H9 (cell line): ENCODE measurements around the gene ITCH. TPM values are rescaled to one million over a fixed set of nuclear protein-coding genes. Genes with fewer than 3 reads are reported as not detected.

Experiments used
- DNase-seq: peaks from one replicate; pipeline ENCODE4 v3.0.0-alpha.2; 2017
- H2AFZ ChIP-seq: one replicate; pipeline ENCODE4 v1.6.1; 2013; ENCODE audit warnings: mild to moderate bottlenecking, low read length, control low read depth, moderate library complexity
- H2AK5ac ChIP-seq: 2 replicates; pipeline ENCODE4 v1.6.1; 2013; ENCODE audit warnings: low read length, control low read depth, mixed read lengths; ENCODE audit not compliant: insufficient read length
- H2BK120ac ChIP-seq: one replicate; pipeline ENCODE4 v1.6.1; 2013; ENCODE audit warnings: low read depth, mild to moderate bottlenecking, low read length, control low read depth, inconsistent platforms; ENCODE audit not compliant: poor library complexity, severe bottlenecking
- H2BK12ac ChIP-seq: 2 replicates; pipeline ENCODE4 v1.6.1; 2013; ENCODE audit warnings: low read length, control low read depth, mixed read lengths, low read depth; ENCODE audit not compliant: insufficient read length
- H2BK15ac ChIP-seq: 2 replicates; pipeline ENCODE4 v1.6.1; 2013; ENCODE audit warnings: low read depth, low read length, control low read depth
- H2BK20ac ChIP-seq: one replicate; pipeline ENCODE4 v1.6.1; 2013; ENCODE audit warnings: low read depth, mild to moderate bottlenecking, low read length, control low read depth, inconsistent platforms; ENCODE audit not compliant: poor library complexity, severe bottlenecking
- H2BK5ac ChIP-seq: 2 replicates; pipeline ENCODE4 v1.6.1; 2013; ENCODE audit warnings: low read length, control low read depth, mixed read lengths; ENCODE audit not compliant: insufficient read length
- H3K14ac ChIP-seq: 2 replicates; pipeline ENCODE4 v1.6.1; 2013; ENCODE audit warnings: low read length, control low read depth; ENCODE audit not compliant: insufficient read depth
- H3K18ac ChIP-seq: 2 replicates; pipeline ENCODE4 v1.6.1; 2013; ENCODE audit warnings: low read depth, mild to moderate bottlenecking, mixed read lengths, low read length, control low read depth; ENCODE audit not compliant: insufficient read length
- H3K23ac ChIP-seq: 2 replicates; pipeline ENCODE4 v1.6.1; 2013; ENCODE audit warnings: low read length, control low read depth, mixed read lengths, low read depth; ENCODE audit not compliant: insufficient read length
- H3K23me2 ChIP-seq: 2 replicates; pipeline ENCODE4 v1.6.1; 2013; ENCODE audit warnings: low read depth, mild to moderate bottlenecking, mixed read lengths, low read length, control low read depth; ENCODE audit not compliant: insufficient read length, poor library complexity, severe bottlenecking
- H3K27ac ChIP-seq: 2 replicates; pipeline ENCODE4 v1.5.1; 2013; ENCODE audit warnings: low read length, control low read depth, mixed read lengths, low read depth; ENCODE audit not compliant: insufficient read length
- H3K27me3 ChIP-seq: 2 replicates; pipeline ENCODE4 v1.6.1; 2013; ENCODE audit warnings: low read length, control low read depth, inconsistent platforms; ENCODE audit not compliant: insufficient read depth
- H3K4ac ChIP-seq: 2 replicates; pipeline ENCODE4 v1.6.1; 2013; ENCODE audit warnings: low read depth, mild to moderate bottlenecking, control low read depth, inconsistent platforms, low read length, moderate library complexity
- H3K4me1 ChIP-seq: 2 replicates; pipeline ENCODE4 v1.6.1; 2013; ENCODE audit warnings: low read length, control low read depth, inconsistent platforms; ENCODE audit not compliant: insufficient read depth
- H3K4me2 ChIP-seq: 2 replicates; pipeline ENCODE4 v1.6.1; 2013; ENCODE audit warnings: low read length, control low read depth, mixed read lengths; ENCODE audit not compliant: insufficient read length, insufficient read depth
- H3K56ac ChIP-seq: 2 replicates; pipeline ENCODE4 v1.6.1; 2013; ENCODE audit warnings: low read depth, mild to moderate bottlenecking, mixed read lengths, low read length, control low read depth; ENCODE audit not compliant: insufficient read length
- H3K79me1 ChIP-seq: 2 replicates; pipeline ENCODE4 v1.6.1; 2013; ENCODE audit warnings: low read depth, mild to moderate bottlenecking, moderate library complexity, low read length, control low read depth, inconsistent platforms; ENCODE audit not compliant: insufficient read depth, poor library complexity, severe bottlenecking
- H3K79me2 ChIP-seq: 2 replicates; pipeline ENCODE4 v1.6.1; 2013; ENCODE audit warnings: low read length, control low read depth, inconsistent platforms; ENCODE audit not compliant: insufficient read depth
- H3K9ac ChIP-seq: 2 replicates; pipeline ENCODE4 v1.6.1; 2013; ENCODE audit warnings: low read length, control low read depth, mixed read lengths; ENCODE audit not compliant: insufficient read length; ENCODE audit errors: extremely low read depth
- H3K9me3 ChIP-seq: one replicate; pipeline ENCODE4 v1.6.1; 2013; ENCODE audit warnings: low read depth, low read length, inconsistent platforms; ENCODE audit not compliant: control insufficient read depth
- H3T11ph ChIP-seq: one replicate; pipeline ENCODE4 v1.6.1; 2013; ENCODE audit warnings: mild to moderate bottlenecking, low read length, control low read depth, inconsistent platforms
- H4K20me1 ChIP-seq: one replicate; pipeline ENCODE4 v1.6.1; 2013; ENCODE audit not compliant: control insufficient read depth, insufficient read length, insufficient read depth
- H4K5ac ChIP-seq: 2 replicates; pipeline ENCODE4 v1.6.1; 2013; ENCODE audit warnings: low read depth, mild to moderate bottlenecking, mixed read lengths, low read length, control low read depth; ENCODE audit not compliant: insufficient read length
- H4K8ac ChIP-seq: replicated peaks from 2 replicates; pipeline ENCODE4 v1.6.1; 2013; ENCODE audit warnings: low read length, control low read depth, mixed read lengths, low read depth; ENCODE audit not compliant: insufficient read length
- H4K91ac ChIP-seq: 2 replicates; pipeline ENCODE4 v1.6.1; 2013; ENCODE audit warnings: low read depth, mild to moderate bottlenecking, moderate library complexity, mixed read lengths, low read length, control low read depth; ENCODE audit not compliant: insufficient read length
- H3K27ac Mint-ChIP-seq, 3 experiments: 2 replicates in 2 of 3; 3 replicates in 1 of 3; pipeline ENCODE4 v1.8.0; 2020 to 2021; ENCODE audit warnings: mixed read lengths in 3 of 3, mild to moderate bottlenecking in 1 of 3, moderate library complexity in 1 of 3
- H3K27me3 Mint-ChIP-seq: 2 replicates; pipeline ENCODE4 v1.8.0; 2021; ENCODE audit warnings: low read depth, mild to moderate bottlenecking, moderate library complexity, mixed read lengths
- H3K36me3 Mint-ChIP-seq, 3 experiments: 2 replicates in 2 of 3; 3 replicates in 1 of 3; pipeline ENCODE4 v1.8.0; 2020 to 2021; ENCODE audit warnings: low read depth in 3 of 3, mixed read lengths in 3 of 3; ENCODE audit not compliant: insufficient read depth in 1 of 3
- H3K4me1 Mint-ChIP-seq, 2 experiments: 2 replicates each; pipeline ENCODE4 v1.8.0; 2020; ENCODE audit warnings: mixed read lengths in 2 of 2
- H3K4me3 Mint-ChIP-seq, 2 experiments: 2 replicates in 1 of 2; 3 replicates in 1 of 2; pipeline ENCODE4 v1.8.0; 2020 to 2021; ENCODE audit warnings: mild to moderate bottlenecking in 2 of 2, mixed read lengths in 2 of 2, moderate library complexity in 1 of 2
- H3K9me3 Mint-ChIP-seq, 2 experiments: 2 replicates in 1 of 2; 3 replicates in 1 of 2; pipeline ENCODE4 v1.8.0; 2020; ENCODE audit warnings: mild to moderate bottlenecking in 2 of 2, mixed read lengths in 2 of 2, moderate library complexity in 1 of 2
- CTCF ChIP-seq: fragments of 200-600 bp; sonication (generic); conservative IDR thresholded peaks from 3 replicates; pipeline ENCODE4 v1.8.0; 2021; ENCODE audit warnings: antibody characterized with exemption, mild to moderate bottlenecking
- WGBS: extraction: QIAGEN DNeasy Blood & Tissue Kit; methylation state at CpG from one replicate; pipeline ENCODE4 v1.1.7; 2013; ENCODE audit warnings: missing lambda C conversion rate, low lambda C conversion rate, mixed read lengths; ENCODE audit not compliant: insufficient read length; ENCODE audit errors: extremely low coverage; 5-methylcytosine and 5-hydroxymethylcytosine counted together
- total RNA-seq: library from RNA; stranded (reverse); gene quantifications from 2 replicates; pipeline ENCODE4 v1.2.1, GENCODE V29; 2021

Gene ITCH
- total RNA-seq, 1 experiment from 2014 or later = 55.9 TPM

GRCh38 chr20:34514897-34515483 lies 151.9 kb downstream of the ITCH start:
- Histone ChIP-seq H2AK5ac (no peak overlapping the region), H3K18ac (no peak overlapping the region)

More at GRCh38 chr20:34514897-34515483, 151.9 kb downstream of the ITCH start:
- no peak overlapping the region for H3T11ph ChIP-seq
- H3K9ac ChIP-seq = peak overlapping the region; percentile 9
- H2BK5ac ChIP-seq = no peak overlapping the region
- Mint-ChIP-seq H3K9me3 (no peaks in the 10 kb centered on the region; a peak in 1 of 5 replicates), H3K4me1 (peaks cover 15 to 20% of the 10 kb centered on the region in 2 experiments), H3K27ac (peak overlapping the region; percentile 98 to 99 (median 98); a peak in 6 of 7 replicates), H3K4me3 (peak overlapping the region; percentile 93 to 97), H3K27me3 (peaks cover 2% of the 10 kb centered on the region; the same call in 1 of the 2 replicates), H3K36me3 (peaks cover 0 to 29% (median 5%) of the 10 kb centered on the region in 3 experiments; a peak in 3 of 7 replicates)
- no peak overlapping the region for H4K5ac ChIP-seq
- no peak overlapping the region for H2BK12ac ChIP-seq
- no peaks in the 10 kb centered on the region for H4K20me1 ChIP-seq
- H3K4ac ChIP-seq = no peak overlapping the region
- no peak for DNase-seq
- H4K8ac ChIP-seq = no peak overlapping the region
- no peaks in the 10 kb centered on the region for H3K4me1 ChIP-seq
- H3K56ac ChIP-seq = no peak overlapping the region
- H3K23ac ChIP-seq = no peak overlapping the region
- no peak for TF ChIP-seq CTCF
- WGBS = no CpG with 5 or more reads among the region's 19 CpGs
- H3K27me3 ChIP-seq = no peaks in the 10 kb centered on the region
- no peak overlapping the region for H2BK20ac ChIP-seq
- no peak overlapping the region for H4K91ac ChIP-seq
- H2BK120ac ChIP-seq = no peak overlapping the region
- H3K4me2 ChIP-seq = peak overlapping the region; percentile 84
- no peak overlapping the region for H2AFZ ChIP-seq
- H3K79me1 ChIP-seq = no peaks in the 10 kb centered on the region
- H3K14ac ChIP-seq = no peak overlapping the region
- no peak overlapping the region for H2BK15ac ChIP-seq
- no peak overlapping the region for H3K27ac ChIP-seq
- H3K79me2 ChIP-seq = peaks cover 2% of the 10 kb centered on the region; the same call in 1 of the 2 replicates
- H3K23me2 ChIP-seq = peaks cover 7% of the 10 kb centered on the region
- H3K9me3 ChIP-seq = no peaks in the 10 kb centered on the region
